ENCODE data around the gene CCDC8. TPM values are rescaled to one million over a fixed set of nuclear protein-coding genes. Genes with fewer than 3 reads are reported as not detected.

CCDC8 gene
- polyA plus RNA-seq, 2 of the 4 experiments (the other 2 are of a cell fraction), result 0.04 to 0.08 TPM

DNA sequence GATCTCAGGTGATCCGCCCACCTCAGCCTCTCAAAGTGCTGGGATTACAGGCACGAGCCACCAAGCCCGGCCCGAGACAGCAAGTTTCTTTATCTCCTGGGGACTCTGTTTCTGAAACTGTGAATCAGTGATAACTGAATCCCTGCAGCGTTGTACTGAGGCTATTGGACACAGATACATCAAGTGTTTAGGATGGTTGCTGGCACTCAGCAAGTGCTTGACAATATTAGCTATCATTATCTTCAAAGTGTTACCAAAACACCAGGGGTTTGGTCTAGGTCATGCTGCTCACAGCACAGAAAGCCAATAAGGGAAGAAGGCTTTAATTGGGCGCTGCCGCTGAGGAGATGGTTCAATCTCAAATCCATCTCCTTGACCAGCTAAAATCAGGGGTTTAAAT lies 35.9 kb upstream of the CCDC8 start:
- DNase-seq (ENCODE audit: low read depth in 1 of 2, low spot score in 1 of 2), result no peak

DNA sequence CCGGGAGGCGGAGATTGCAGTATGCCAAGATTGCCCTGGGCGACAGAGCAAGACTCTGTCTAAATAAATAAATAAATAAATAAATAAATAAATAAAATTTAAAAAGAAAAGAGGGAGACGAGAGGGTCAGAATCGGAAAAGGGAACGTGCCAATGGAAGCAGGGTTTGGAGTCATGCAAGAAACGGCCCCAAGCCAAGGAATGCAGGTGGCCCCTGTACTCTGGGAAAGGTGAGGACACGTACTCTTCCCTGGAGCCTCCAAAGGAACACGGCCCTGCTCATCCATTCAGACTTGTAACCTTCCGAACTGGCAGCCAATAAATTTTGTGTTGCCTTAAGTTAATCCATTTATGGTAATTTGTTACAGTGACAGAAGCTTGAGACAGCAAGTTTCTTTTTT lies 35.2 kb upstream of the CCDC8 start:
- no peaks in the 10 kb centered on the region; the same call in 2 of the 3 replicates for H3K4me1 ChIP-seq
- no peak overlapping the region for H3K4me2 ChIP-seq
- no peak overlapping the region for H3K27ac ChIP-seq
- no peak for DNase-seq (ENCODE audit: low read depth in 1 of 2, low spot score in 1 of 2)
- POLR2A ChIA-PET, result no interaction called here
- no peaks in the 10 kb centered on the region for H3K9me3 ChIP-seq
- CTCF ChIA-PET, result interaction anchor here (0.9 to 3.7 kb wide), 10 partner anchors 9 to 168 kb away, joined by 3 to 11 read pairs (median 4); no protein-coding TSS in a partner anchor
- ATAC-seq, result no peak
- TF ChIP-seq TFCP2L1 (CRISPR knock-in tag; IDR thresholded peaks at IDR 0.05), result no peak
- TF ChIP-seq NFE2L2 (conservative IDR thresholded peaks at IDR 0.05; ENCODE audit: low read length), result no peak
- no peak overlapping the region for H3K4me3 ChIP-seq
- no peak for FAIRE-seq
- 88% methylated on average over 10 of the region's 10 CpGs for WGBS (ENCODE audit: missing lambda C conversion rate)

More for the DNA sequence above, 35.9 kb upstream of the CCDC8 start:
- POLR2A ChIA-PET, result no interaction called here
- CTCF ChIA-PET, result interaction anchor here (1.1 to 3.7 kb wide), 8 partner anchors 14 to 168 kb away, joined by 3 to 11 read pairs (median 4); no protein-coding TSS in a partner anchor
- ATAC-seq (no peak), FAIRE-seq (peak; percentile 13)
- 64% methylated on average over 7 of the region's 7 CpGs for WGBS (ENCODE audit: missing lambda C conversion rate)
- Histone ChIP-seq H3K4me2 (no peak overlapping the region), H3K9me3 (no peaks in the 10 kb centered on the region), H3K4me3 (no peak overlapping the region), H3K4me1 (no peaks in the 10 kb centered on the region), H3K27ac (no peak overlapping the region)
- TF ChIP-seq EHMT2 (IDR thresholded peaks at IDR 0.05; ENCODE audit: low read depth) (no peak), JUNB (IDR thresholded peaks at IDR 0.05) (no peak), MAZ (IDR thresholded peaks at IDR 0.05; ENCODE audit: borderline replicate concordance, low read depth, low read length) (no peak), KDM1A (IDR thresholded peaks at IDR 0.05; ENCODE audit: low read depth) (no peak), BHLHE40 (IDR thresholded peaks at IDR 0.05; ENCODE audit: low read depth, low read length) (no peak), KDM5A (IDR thresholded peaks at IDR 0.05) (no peak), MAFK (IDR thresholded peaks at IDR 0.05; ENCODE audit: partially characterized antibody) (no peak), ZSCAN20 (CRISPR knock-in tag; IDR thresholded peaks at IDR 0.05) (no peak), RARB (CRISPR knock-in tag; IDR thresholded peaks at IDR 0.05) (no peak), CHD2 (IDR thresholded peaks at IDR 0.05; ENCODE audit: low read length, partially characterized antibody) (no peak), RFX5 (IDR thresholded peaks at IDR 0.05) (no peak), JUN (IDR thresholded peaks at IDR 0.05) (no peak), NR3C1 (IDR thresholded peaks at IDR 0.05) (no peak), POLR2AphosphoS2 (conservative IDR thresholded peaks at IDR 0.05; ENCODE audit: low read length) (no peak), RAD21 (conservative IDR thresholded peaks at IDR 0.05 in 1 of 2, IDR thresholded peaks at IDR 0.05 in 1 of 2) (no peak)
- TF ChIP-seq, protein P1, sequence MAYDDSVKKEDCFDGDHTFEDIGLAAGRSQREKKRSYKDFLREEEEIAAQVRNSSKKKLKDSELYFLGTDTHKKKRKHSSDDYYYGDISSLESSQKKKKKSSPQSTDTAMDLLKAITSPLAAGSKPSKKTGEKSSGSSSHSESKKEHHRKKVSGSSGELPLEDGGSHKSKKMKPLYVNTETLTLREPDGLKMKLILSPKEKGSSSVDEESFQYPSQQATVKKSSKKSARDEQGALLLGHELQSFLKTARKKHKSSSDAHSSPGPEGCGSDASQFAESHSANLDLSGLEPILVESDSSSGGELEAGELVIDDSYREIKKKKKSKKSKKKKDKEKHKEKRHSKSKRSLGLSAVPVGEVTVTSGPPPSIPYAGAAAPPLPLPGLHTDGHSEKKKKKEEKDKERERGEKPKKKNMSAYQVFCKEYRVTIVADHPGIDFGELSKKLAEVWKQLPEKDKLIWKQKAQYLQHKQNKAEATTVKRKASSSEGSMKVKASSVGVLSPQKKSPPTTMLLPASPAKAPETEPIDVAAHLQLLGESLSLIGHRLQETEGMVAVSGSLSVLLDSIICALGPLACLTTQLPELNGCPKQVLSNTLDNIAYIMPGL (CRISPR knock-in tag; IDR thresholded peaks at IDR 0.05; ENCODE audit: borderline replicate concordance), result no peak

DNA sequence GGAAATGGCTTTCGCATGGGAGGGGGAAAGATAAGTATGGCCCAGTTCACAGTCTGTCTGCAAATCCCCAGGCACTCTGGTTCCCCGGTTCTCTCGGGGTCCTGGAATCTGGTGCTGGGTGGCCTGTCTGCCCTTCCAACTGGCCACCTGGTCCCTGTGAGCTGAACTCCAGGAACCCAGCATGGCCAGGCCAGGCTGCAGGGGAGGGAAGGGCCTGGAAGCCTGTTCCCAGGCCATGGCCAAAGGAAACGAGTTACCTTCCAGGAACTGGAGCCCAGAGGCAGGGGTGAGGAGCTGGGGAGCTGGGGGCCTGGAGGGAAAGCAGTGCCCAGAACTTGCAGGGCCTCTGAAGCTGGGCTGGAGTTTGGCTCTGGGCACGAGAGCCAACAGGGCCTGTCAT lies 34.5 kb upstream of the CCDC8 start:
- POLR2A ChIA-PET, result no interaction called here

More for the DNA sequence above, 34.5 kb upstream of the CCDC8 start:
- 0 out of 6 replicates have a peak, but pooled peaks of 1 of the 2 experiments have one; percentile 28 for ATAC-seq
- CTCF ChIA-PET, result interaction anchor here (0.9 to 3.7 kb wide), 10 partner anchors 9 to 371 kb away, joined by 3 to 11 read pairs (median 4); no protein-coding TSS in a partner anchor
- peaks cover 7% of the 10 kb centered on the region for H3K4me1 ChIP-seq
- no peak for FAIRE-seq
- no peak overlapping the region for H3K4me3 ChIP-seq
- no peak overlapping the region for H3K4me2 ChIP-seq
- WGBS (ENCODE audit: missing lambda C conversion rate), result 81% methylated on average over 5 of the region's 5 CpGs
- 0 out of 6 replicates have a peak overlapping the region, but pooled peaks of 1 of the 2 experiments have one; percentile 17 for H3K27ac ChIP-seq
- DNase-seq (ENCODE audit: low read depth in 1 of 2, low spot score in 1 of 2), result no peak
- TF ChIP-seq ESRRA (IDR thresholded peaks at IDR 0.05; ENCODE audit: borderline replicate concordance, low read length) (no peak), FOXS1 (CRISPR knock-in tag; IDR thresholded peaks at IDR 0.05) (no peak)
- TF ChIP-seq, protein P2, sequence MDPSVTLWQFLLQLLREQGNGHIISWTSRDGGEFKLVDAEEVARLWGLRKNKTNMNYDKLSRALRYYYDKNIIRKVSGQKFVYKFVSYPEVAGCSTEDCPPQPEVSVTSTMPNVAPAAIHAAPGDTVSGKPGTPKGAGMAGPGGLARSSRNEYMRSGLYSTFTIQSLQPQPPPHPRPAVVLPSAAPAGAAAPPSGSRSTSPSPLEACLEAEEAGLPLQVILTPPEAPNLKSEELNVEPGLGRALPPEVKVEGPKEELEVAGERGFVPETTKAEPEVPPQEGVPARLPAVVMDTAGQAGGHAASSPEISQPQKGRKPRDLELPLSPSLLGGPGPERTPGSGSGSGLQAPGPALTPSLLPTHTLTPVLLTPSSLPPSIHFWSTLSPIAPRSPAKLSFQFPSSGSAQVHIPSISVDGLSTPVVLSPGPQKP (IDR thresholded peaks at IDR 0.05; ENCODE audit: low read depth, low read length), result no peak
- H3K9me3 ChIP-seq, result no peaks in the 10 kb centered on the region

Measured in A549 (cell line).